ENCODE measurements around the gene RAC3.

DNA sequence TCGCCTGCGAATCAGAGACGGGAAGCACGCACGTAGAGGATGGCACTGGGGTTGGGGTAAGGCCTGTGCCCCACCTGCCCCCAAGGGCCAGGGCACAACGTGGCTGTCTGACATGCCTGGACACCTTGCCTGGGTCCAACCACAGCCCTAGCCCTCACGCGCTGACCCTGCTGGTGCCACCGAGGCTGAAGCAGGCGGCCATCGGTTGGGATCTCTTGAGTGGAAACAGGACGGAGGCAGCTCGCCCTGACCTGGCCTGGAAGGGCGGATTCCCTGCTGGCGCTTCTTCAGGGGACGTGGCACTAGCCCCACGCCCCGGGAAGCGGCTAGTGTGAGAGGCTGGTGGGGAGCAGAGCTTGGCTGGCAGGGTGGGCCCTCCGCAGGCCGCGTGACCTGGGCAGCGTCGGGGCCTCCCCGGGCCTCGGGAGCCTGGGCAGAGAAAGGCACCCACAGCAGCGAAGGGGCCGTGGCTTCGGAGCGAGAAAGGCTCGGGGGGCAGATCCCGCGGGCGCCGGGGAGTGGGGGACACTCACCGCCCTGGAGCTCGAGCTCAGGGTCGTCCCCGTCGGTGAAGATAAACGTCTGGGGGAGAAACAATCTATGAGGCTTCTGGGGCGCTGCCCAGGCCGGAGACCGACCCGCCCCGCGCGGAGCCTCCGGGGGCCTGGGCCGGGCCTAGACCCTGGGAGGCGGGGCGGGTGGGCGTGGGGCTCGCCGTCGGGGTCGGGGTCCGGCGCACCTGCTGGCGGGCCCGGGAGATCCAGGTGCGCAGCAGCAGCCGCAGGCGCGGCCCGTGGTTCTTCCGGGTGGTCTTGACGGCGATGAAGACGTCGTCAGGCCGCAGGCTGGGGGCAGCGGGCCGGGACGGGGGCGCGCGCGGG, 19.5 kb downstream of the RAC3 start:
- TF ChIP-seq, protein P1, sequence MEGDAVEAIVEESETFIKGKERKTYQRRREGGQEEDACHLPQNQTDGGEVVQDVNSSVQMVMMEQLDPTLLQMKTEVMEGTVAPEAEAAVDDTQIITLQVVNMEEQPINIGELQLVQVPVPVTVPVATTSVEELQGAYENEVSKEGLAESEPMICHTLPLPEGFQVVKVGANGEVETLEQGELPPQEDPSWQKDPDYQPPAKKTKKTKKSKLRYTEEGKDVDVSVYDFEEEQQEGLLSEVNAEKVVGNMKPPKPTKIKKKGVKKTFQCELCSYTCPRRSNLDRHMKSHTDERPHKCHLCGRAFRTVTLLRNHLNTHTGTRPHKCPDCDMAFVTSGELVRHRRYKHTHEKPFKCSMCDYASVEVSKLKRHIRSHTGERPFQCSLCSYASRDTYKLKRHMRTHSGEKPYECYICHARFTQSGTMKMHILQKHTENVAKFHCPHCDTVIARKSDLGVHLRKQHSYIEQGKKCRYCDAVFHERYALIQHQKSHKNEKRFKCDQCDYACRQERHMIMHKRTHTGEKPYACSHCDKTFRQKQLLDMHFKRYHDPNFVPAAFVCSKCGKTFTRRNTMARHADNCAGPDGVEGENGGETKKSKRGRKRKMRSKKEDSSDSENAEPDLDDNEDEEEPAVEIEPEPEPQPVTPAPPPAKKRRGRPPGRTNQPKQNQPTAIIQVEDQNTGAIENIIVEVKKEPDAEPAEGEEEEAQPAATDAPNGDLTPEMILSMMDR (IDR thresholded peaks at IDR 0.05) = no peak
- no peak for TF ChIP-seq POLR2AphosphoS5 (IDR thresholded peaks at IDR 0.05)
